HepG2 (cell line): ENCODE measurements around the gene FAM118B. TPM values are rescaled to one million over a fixed set of nuclear protein-coding genes. Genes with fewer than 3 reads are reported as not detected.

Experiments used
- BRF2 ChIP-seq: sonication (generic); formaldehyde crosslinking; IDR thresholded peaks from 2 replicates; pipeline ENCODE4 v1.8.1; 2022; ENCODE audit warnings: mild to moderate bottlenecking, missing genetic modification reagents
- FIP1L1 ChIP-seq: fragments of 200-400 bp; formaldehyde crosslinking; IDR thresholded peaks from 2 replicates; pipeline ENCODE4 v1.6.1; 2018; ENCODE audit warnings: low read depth, mild to moderate bottlenecking, low read length, moderate library complexity, borderline replicate concordance; ENCODE audit not compliant: insufficient read depth
- HMGXB3 ChIP-seq: sonication (generic); formaldehyde crosslinking; IDR thresholded peaks from 2 replicates; pipeline ENCODE4 v1.4.0; 2020; ENCODE audit warnings: missing genetic modification reagents, borderline replicate concordance
- HMGXB4 ChIP-seq, 2 experiments: sonication (generic) in 1 of 2; formaldehyde crosslinking in 1 of 2; IDR thresholded peaks; 2 replicates each; pipeline versions ENCODE4 v1.4.0 to v1.6.1; 2018 to 2020; ENCODE audit warnings: missing genetic modification reagents in 2 of 2, borderline replicate concordance in 1 of 2, low read depth in 1 of 2, mild to moderate bottlenecking in 1 of 2, missing biosample characterization in 1 of 2
- HNRNPL ChIP-seq: fragments of 200-400 bp; formaldehyde crosslinking; IDR thresholded peaks from 2 replicates; pipeline ENCODE4 v1.6.1; 2017; ENCODE audit warnings: mild to moderate bottlenecking, low read depth, low read length
- NR1H2 ChIP-seq: sonication (generic); formaldehyde crosslinking; IDR thresholded peaks from 2 replicates; pipeline ENCODE4 v1.8.1; 2022; ENCODE audit warnings: low read depth, missing genetic modification reagents, borderline replicate concordance
- RXRA ChIP-seq: sonication (generic); formaldehyde crosslinking; IDR thresholded peaks from 2 replicates; pipeline ENCODE4 v1.5.1; 2020; ENCODE audit warnings: missing genetic modification reagents
- SRSF4 ChIP-seq: fragments of 200-400 bp; formaldehyde crosslinking; IDR thresholded peaks from one replicate; pipeline ENCODE4 v1.6.1; 2018; ENCODE audit warnings: mild to moderate bottlenecking, low read depth, low read length, moderate library complexity; ENCODE audit not compliant: poor library complexity, severe bottlenecking
- ZFAT ChIP-seq: sonication (generic); formaldehyde crosslinking; conservative IDR thresholded peaks from 2 replicates; pipeline ENCODE4 v1.8.1; 2023; ENCODE audit warnings: missing genetic modification reagents, inconsistent platforms
- ZNF572 ChIP-seq: sonication (generic); formaldehyde crosslinking; IDR thresholded peaks from 2 replicates; pipeline ENCODE4 v1.5.1; 2020; ENCODE audit warnings: mild to moderate bottlenecking, missing genetic modification reagents
- ZNF850 ChIP-seq: sonication (generic); formaldehyde crosslinking; conservative IDR thresholded peaks from 2 replicates; pipeline ENCODE4 v1.9.0; 2021; ENCODE audit warnings: mild to moderate bottlenecking, missing genetic modification reagents
- polyA plus RNA-seq, 8 experiments: library from polyadenylated mRNA; depleted of rRNA in 3 of 8; stranded (reverse) in 7 of 8; unstranded in 1 of 8; fragments of >200 nt; fragmentation: Illumina TruSeq in 4 of 8; extraction: Trizol in 4 of 8; gene quantifications; 2 replicates each; pipeline versions ENCODE4 v1.2.1 to v1.2.3, GENCODE V29; 2011 to 2016; ENCODE audit warnings: low read depth in 4 of 8, missing spikeins in 1 of 8, mixed read lengths in 1 of 8; ENCODE audit not compliant: insufficient read depth in 1 of 8
- total RNA-seq, 5 experiments: library from RNA; depleted of rRNA; stranded (reverse); fragments of >200 nt; fragmentation: Illumina TruSeq; extraction: Trizol; gene quantifications; 2 replicates each; pipeline ENCODE4 v1.2.3, GENCODE V29; 2016; ENCODE audit warnings: low read depth in 1 of 5
- TF ChIP-seq, protein P1 (sequence below): sonication (generic); formaldehyde crosslinking; IDR thresholded peaks from 2 replicates; pipeline ENCODE4 v1.9.0; 2022; ENCODE audit warnings: low read depth, missing genetic modification reagents
- TF ChIP-seq, protein P2 (sequence below): sonication (generic); formaldehyde crosslinking; IDR thresholded peaks from 2 replicates; pipeline ENCODE4 v1.4.0; 2020; ENCODE audit warnings: missing genetic modification reagents, mild to moderate bottlenecking, borderline replicate concordance

FAM118B gene
- total and polyA plus RNA-seq, 2 of the 13 experiments (the other 11 are each of a cell fraction or from before 2014, with no cell fraction given): 10.2 to 25.7 TPM

GRCh38 chr11:126193038-126193478 is 18.5 kb upstream of the FAM118B start (continued):
- TF ChIP-seq HMGXB3 (no peak), BRF2 (CRISPR knock-in tag) (no peak), HMGXB4 (CRISPR knock-in tag; IDR thresholded peaks at IDR 0.05; ENCODE audit: borderline replicate concordance in 1 of 2, low read depth in 1 of 2) (0 out of 4 replicates have a peak, but pooled peaks of 1 of the 2 experiments have one; percentile 28), SRSF4 (no peak), ZFAT (no peak), FIP1L1 (0 out of 2 replicates have a peak, but pooled peaks have one; percentile 52), NR1H2 (no peak), HNRNPL (peak; percentile 91), ZNF572 (peak; percentile 72; the same call in 1 of the 2 replicates), RXRA (CRISPR knock-in tag) (peak; percentile 91), ZNF850 (CRISPR knock-in tag) (no peak)
- TF ChIP-seq, protein P1, sequence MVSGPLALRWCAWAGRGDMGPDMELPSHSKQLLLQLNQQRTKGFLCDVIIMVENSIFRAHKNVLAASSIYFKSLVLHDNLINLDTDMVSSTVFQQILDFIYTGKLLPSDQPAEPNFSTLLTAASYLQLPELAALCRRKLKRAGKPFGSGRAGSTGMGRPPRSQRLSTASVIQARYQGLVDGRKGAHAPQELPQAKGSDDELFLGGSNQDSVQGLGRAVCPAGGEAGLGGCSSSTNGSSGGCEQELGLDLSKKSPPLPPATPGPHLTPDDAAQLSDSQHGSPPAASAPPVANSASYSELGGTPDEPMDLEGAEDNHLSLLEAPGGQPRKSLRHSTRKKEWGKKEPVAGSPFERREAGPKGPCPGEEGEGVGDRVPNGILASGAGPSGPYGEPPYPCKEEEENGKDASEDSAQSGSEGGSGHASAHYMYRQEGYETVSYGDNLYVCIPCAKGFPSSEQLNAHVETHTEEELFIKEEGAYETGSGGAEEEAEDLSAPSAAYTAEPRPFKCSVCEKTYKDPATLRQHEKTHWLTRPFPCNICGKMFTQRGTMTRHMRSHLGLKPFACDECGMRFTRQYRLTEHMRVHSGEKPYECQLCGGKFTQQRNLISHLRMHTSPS (CRISPR knock-in tag): 0 out of 2 replicates have a peak, but pooled peaks have one; percentile 28
- TF ChIP-seq, protein P2, sequence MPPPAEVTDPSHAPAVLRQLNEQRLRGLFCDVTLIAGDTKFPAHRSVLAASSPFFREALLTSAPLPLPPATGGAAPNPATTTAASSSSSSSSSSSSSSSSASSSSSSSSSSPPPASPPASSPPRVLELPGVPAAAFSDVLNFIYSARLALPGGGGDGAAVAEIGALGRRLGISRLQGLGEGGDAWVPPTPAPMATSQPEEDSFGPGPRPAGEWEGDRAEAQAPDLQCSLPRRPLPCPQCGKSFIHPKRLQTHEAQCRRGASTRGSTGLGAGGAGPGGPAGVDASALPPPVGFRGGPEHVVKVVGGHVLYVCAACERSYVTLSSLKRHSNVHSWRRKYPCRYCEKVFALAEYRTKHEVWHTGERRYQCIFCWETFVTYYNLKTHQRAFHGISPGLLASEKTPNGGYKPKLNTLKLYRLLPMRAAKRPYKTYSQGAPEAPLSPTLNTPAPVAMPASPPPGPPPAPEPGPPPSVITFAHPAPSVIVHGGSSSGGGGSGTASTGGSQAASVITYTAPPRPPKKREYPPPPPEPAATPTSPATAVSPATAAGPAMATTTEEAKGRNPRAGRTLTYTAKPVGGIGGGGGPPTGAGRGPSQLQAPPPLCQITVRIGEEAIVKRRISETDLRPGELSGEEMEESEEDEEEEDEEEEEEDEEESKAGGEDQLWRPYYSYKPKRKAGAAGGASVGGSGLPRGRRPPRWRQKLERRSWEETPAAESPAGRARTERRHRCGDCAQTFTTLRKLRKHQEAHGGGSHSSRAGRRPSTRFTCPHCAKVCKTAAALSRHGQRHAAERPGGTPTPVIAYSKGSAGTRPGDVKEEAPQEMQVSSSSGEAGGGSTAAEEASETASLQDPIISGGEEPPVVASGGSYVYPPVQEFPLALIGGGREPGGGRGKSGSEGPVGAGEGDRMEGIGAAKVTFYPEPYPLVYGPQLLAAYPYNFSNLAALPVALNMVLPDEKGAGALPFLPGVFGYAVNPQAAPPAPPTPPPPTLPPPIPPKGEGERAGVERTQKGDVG (CRISPR knock-in tag): peak; percentile 88; the same call in 1 of the 2 replicates
